T47D (cell line): Measurements from ENCODE around the gene EML6.
"Not testable (repeated sequence)": the region's sequence is repeated elsewhere in the genome, so short reads cannot be mapped to it uniquely, and the experiment has no call there.

Experiments
- DNase-seq, 2 experiments: peaks; one replicate each; pipeline versions ENCODE4 v3.0.0 to v3.0.0-alpha.2; 2011 to 2012; ENCODE audit warnings: low read depth in 1 of 2, low spot score in 1 of 2
- JUND ChIP-seq: IDR thresholded peaks from 2 replicates; pipeline ENCODE4 v1.6.1; 2012; ENCODE audit warnings: low read depth
- in situ Hi-C: cut with HindIII; loops from 2 replicates; pipeline ENCODE4 v1.10.0; 2016; ENCODE audit warnings: low sequenced_read_pairs, low pct_unique_long_range_greater_than_20kb

EML6 gene

DNA sequence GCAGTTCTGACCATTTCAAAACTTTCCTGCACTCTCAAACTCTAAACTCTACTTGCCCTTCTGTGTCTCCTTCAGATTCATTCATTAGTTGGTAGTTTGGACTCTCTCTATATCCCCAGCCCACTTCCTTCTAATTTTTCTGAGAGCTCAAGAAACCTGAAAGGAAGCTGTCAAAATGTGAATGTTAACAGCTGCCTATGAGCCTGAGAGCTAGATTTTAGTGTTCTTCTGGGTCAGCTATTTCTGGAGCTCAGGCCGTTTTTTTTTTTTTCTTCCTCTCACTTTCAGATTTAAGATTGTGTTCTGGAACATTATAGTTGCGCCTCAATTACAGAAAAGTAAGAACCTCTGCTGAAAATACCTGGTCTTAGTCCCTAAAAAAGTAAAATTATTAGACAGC is 253.7 kb downstream of the EML6 start:
- DNase-seq, result no peak
- TF ChIP-seq JUND, result no peak
- in situ Hi-C loops, result no loop called here

DNA sequence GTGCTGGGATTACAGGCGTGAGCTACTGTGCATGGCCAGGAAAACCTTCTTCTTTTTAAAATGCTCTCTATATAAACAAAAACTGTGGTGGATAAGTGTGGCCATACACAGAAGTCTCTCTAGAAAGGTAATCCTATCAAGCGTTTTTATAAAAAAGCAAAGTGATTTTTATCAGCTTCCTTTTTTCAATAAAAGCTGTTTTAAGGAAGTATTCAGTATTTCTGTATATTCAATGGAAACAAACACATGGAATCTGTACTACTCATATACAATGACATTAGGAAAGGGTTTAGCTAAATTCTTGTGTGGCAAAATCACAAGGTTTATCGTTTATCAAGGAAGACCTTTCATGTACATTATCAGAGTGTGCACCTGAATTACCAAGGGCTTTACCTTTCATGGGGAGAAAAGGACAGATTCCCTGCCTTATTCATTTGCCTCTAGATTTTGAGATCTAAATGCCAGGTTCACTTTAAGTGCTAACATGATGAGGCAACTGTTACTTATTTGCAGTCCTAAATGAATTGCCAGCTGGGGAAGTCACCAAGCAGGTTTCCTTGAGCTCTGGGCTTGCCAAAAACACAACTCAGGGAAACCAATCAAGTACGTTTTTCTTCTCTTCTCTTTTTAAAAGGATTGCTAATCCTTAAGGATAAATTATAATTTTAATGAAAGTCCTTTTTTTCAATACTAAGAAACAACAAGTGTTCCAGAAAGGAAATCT is 256.0 kb downstream of the EML6 start:
- in situ Hi-C loops, result no loop called here

DNA sequence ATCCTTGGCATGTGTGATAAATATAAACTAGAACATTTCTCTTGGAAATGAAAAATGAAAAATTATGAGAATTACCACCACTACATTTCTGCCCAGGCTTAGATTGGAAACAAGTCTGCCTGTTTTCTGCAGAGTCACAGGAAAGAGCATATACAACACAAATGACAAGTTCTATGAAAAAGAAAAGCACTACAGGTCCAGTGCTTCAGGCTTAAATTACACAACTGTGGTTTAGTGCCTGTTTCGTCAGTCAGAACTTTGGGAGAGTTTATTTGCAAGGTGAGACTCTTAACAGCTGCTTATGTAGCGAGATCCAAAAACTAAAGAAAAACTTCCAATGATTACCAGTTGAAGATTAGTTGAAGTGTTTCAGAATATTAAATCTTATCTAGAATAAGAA is 257.9 kb downstream of the EML6 start:
- in situ Hi-C loops, result no loop called here
- no peak for TF ChIP-seq JUND
- DNase-seq, result peak in 1 of 2 experiments; percentile 30

More for the DNA sequence above, 256.0 kb downstream of the EML6 start:
- peak; percentile 10 to 90 for DNase-seq
- peak; percentile 60 for TF ChIP-seq JUND

DNA sequence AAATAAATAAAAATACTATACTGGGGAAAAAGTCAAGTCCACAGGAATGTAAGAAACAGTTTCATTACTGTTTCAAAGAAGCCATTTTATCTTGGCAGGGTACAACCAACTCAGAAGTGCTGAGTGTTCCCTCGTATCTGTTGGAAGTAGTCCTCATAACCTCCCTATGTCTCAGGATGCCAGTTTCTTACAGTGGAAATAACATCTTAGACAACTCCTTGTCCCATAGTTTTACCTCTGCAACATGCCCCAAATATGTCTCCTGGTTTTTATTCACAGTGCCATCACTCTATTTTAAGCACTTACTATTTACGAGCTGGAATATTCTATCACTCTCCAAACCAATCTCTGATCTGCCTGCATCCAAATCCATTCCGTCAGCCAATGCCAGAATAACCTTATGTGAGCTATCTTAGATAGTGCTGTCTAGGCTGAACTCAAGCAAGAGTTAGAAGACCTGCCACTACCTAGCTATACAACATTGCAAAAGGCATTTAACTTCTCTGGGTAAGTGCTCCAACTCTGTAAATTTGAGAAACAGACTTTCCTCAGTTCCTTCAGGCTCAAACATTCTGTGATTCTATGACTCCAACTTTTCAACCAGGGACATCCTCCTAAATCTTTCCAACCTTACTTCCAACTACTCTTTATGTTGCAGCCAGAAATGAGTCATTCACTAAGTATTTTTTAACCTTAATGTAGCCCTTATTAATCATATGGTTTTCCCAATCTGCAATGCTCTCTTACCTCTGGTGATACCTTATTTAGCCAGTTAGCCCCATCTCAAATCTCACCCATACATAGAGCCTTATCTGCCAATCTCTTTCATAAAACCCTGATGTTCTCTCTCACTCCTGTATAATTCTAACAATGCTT is 260.1 kb downstream of the EML6 start:
- in situ Hi-C loops, result no loop called here
- DNase-seq, result no peak
- TF ChIP-seq JUND, result no peak

DNA sequence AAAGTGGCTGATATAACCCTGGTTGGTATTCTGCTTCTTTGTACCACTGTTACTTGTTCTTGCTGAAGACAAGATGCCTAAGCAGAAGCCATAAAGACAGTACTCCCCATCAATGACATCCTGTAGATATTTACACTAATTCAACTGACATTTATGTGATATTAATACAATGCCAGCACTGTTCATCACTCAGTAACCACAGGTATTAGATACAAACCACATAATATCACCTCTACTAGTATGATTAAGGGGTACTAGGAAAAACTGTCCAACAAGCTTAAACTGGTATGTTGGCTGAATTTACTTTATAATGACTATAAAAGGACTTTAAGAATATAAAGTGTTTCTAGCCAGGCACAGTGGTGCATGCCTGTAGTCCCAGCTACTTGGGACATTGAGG is 261.0 kb downstream of the EML6 start:
- no peak for TF ChIP-seq JUND
- DNase-seq, result no peak
- in situ Hi-C loops, result no loop called here

DNA sequence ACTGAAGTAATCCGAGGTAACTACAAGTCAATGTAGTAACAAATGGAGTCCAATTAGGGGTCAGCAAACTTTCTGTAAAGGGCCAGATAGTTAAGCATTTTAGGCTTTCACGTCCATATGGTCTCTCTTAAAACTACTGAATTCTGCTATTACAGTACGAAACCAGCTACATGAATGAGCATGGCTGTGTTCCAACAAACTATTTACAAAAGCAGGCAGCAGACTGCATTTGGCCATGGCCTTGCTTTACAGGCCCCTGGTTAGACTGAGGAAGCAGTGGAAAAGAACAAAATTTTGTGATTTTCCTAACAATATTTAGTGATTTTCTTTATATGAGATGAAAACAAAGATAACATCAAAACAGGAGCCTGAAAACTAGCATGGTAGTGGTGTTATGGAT is 262.8 kb downstream of the EML6 start:
- in situ Hi-C loops, result no loop called here
- no peak for DNase-seq
- TF ChIP-seq JUND, result no peak

DNA sequence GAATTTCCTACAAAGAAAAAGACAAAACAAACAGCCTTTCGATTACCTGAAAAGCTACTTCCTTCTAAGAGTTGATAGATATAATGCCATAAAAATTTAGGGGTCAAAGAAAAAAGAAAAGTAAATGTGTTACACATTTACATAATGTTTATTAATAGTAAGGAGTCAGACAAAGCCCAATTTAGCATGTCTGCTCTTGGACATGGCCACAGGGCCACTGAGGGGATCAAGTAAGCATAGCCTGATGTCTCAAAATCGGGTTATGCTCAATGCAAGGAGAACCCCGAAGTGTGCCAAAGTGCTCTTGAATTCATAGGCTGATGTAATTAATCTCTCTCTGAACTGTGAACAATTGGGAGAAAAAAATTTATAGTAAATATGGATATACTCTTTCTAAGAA is 265.1 kb downstream of the EML6 start:
- DNase-seq, result no peak
- in situ Hi-C loops, result no loop called here
- TF ChIP-seq JUND, result no peak

DNA sequence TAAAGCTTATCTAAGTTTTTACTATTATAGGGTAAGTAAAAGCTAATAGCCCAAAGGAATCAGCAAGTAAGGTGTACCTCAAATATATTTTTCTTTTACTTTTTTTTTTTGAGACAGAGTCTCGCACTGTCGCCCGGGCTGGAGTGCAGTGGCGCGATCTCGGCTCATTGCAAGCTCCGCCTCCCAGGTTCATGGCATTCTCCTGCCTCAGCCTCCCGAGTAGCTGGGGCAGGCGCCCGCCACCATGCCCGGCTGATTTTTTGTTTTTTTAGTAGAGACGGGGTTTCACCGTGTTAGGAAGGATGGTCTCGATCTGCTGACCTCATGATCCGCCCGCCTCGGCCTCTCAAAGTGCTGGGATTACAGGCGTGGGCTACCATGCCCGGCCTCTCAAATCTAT is 267.2 kb downstream of the EML6 start:
- DNase-seq, in situ Hi-C loops: not testable (repeated sequence)

DNA sequence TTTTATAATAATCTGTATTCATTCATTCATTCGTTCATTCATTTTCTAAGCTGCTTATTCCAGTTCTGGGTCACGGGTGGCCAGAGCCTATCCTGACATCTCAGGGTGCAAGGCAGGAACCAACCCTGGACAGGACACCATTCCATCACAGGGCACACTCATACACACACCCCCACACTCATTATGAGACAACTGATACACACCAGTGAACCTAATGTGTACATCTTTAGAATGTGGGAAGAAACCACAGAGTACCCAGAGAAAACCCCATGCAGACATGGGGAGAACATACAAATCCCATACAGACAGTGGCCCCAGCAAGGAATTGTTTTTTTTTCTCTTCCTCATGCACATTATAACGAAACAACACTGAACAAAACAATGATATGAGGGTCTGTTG is 272.1 kb downstream of the EML6 start:
- in situ Hi-C loops, result no loop called here
- no peak for DNase-seq
- no peak for TF ChIP-seq JUND

DNA sequence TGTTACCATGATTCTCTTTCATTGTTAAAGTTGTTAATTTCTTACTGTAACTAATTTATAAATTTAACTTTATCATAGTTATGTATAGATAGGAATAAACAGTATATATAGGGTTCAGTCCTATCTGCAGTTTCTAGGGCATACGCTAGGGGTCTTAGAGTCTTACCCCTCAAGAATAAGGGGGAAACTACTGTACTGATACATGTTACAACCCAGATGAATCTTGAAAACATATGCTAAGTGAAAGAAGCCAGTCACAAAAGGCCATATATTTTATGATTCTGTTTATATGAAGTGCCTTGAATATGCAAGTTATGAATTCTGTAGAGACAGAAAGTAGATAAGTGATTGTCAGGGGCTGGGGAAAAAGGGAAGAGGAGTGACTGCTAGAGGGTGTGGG is 274.4 kb downstream of the EML6 start:
- DNase-seq, result no peak
- in situ Hi-C loops, result no loop called here
- no peak for TF ChIP-seq JUND

DNA sequence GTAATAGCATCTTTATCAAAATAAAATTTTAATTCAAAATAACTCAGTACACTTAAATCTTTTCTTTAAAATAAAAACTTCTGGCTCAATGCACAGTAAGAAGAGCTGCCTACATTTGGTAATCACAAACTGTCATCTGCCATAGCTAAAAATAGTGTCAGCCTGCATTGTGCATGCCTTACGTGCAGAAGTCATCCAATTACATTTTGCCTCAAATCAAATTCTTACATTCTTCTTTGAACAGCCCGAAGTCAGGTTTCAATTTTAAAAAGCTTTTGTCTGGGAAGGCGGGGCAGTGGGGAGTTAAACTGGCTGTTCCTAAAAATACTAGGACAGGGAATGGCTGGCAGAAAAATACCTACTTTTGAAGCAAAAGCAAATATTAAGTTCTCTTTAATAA is 275.7 kb downstream of the EML6 start:
- in situ Hi-C loops, result no loop called here
- peak in 1 of 2 experiments; percentile 54 for DNase-seq
- TF ChIP-seq JUND, result no peak

DNA sequence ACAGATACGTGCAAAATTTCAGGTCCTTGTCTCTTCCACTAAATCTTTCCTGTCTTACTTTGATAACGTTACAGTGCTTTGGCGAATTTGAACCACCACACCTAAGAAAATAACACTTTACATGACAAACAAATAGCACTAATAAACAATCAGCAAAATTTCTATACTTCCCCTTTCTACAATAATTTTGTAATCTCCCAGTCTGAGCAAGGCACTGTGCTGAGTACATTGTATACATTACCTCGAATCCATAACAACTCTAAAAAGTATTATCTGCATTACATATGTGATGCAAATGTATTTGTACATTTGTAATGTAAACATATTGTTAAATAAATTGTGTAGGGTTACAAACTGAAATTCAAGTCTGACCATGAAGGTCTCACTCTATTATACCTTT is 276.9 kb downstream of the EML6 start:
- in situ Hi-C loops, result no loop called here
- TF ChIP-seq JUND, result no peak
- no peak for DNase-seq

DNA sequence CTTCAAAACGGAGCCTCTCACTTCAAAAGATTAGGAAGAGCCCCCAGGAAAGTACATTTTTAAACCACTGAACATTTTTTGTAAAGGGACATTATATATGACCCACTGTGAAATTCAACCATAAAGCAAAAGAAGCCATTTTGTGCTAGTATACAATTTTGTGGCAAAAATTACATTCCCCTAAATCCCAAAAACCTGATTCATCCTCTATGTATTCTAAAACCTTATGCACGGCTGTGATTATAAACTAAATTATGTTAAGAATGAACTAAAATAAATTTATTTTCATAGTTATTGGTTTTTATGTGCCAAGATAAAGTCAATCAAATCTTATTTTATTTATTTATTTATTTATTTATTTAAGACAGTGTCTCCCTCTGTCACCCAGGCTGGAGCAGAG is 278.3 kb downstream of the EML6 start:
- in situ Hi-C loops, result no loop called here

More for the DNA sequence above, 278.3 kb downstream of the EML6 start:
- no peak for DNase-seq
- no peak for TF ChIP-seq JUND
